Thyroid gland (tissue), 4 donors: ENCODE measurements around the gene CCDC51. TPM values are rescaled to one million over a fixed set of nuclear protein-coding genes. Genes with fewer than 3 reads are reported as not detected.

Experiments
- DNase-seq, 2 donors: peaks; one replicate each; pipeline ENCODE4 v3.0.0-alpha.2; 2019
- H3K27ac ChIP-seq, 3 donors: fragments of 200-600 bp; sonication (generic); 1 replicate in 2 of 3; 2 replicates in 1 of 3; pipeline ENCODE4 v1.5.1; 2016 to 2019; ENCODE audit warnings: mild to moderate bottlenecking in 1 of 3, moderate library complexity in 1 of 3
- H3K27me3 ChIP-seq: fragments of 200-600 bp; sonication (generic); one replicate; pipeline ENCODE4 v1.5.1; 2019
- H3K36me3 ChIP-seq, 2 donors: fragments of 200-600 bp; sonication (generic); one replicate each; pipeline ENCODE4 v1.5.1; 2016 to 2019
- H3K4me1 ChIP-seq, 2 donors: fragments of 200-600 bp; sonication (generic); one replicate each; pipeline ENCODE4 v1.5.1; 2017 to 2019
- H3K4me3 ChIP-seq, 3 donors: fragments of 200-600 bp; sonication (generic); replicated peaks in 1 of 3; 1 replicate in 2 of 3; 2 replicates in 1 of 3; pipeline ENCODE4 v1.5.1; 2016; ENCODE audit warnings: mild to moderate bottlenecking in 1 of 3
- H3K9me3 ChIP-seq: fragments of 200-600 bp; sonication (generic); one replicate; pipeline ENCODE4 v1.5.1; 2017
- CTCF ChIP-seq, 6 experiments: fragments of 200-600 bp in 3 of 6; fragments of 450-650 bp in 3 of 6; sonication (generic) in 3 of 6; IDR thresholded peaks; one replicate each; pipeline ENCODE4 v1.5.1; 2016 to 2019; ENCODE audit warnings: antibody characterized with exemption in 6 of 6, mild to moderate bottlenecking in 2 of 6, inconsistent platforms in 1 of 6, moderate library complexity in 1 of 6
- POLR2A ChIP-seq, 2 donors: fragments of 450-650 bp; IDR thresholded peaks; one replicate each; pipeline ENCODE4 v1.6.1; 2017; ENCODE audit warnings: antibody characterized with exemption in 2 of 2, mild to moderate bottlenecking in 2 of 2, moderate library complexity in 1 of 2
- WGBS, 2 donors: methylation state at CpG; one replicate each; pipeline ENCODE4 v1.1.5; 2017; 5-methylcytosine and 5-hydroxymethylcytosine counted together
- intact Hi-C: fragments of 100-400 bp; cut with DNase I; formaldehyde crosslinking; loops from one replicate; pipeline ENCODE4 v1.15.1; 2023
- total RNA-seq, 4 donors: library from RNA; depleted of rRNA; stranded (reverse); fragments of >200 nt; gene quantifications; one replicate each; pipeline ENCODE4 v1.2.3, GENCODE V29; 2016

The CCDC51 gene
- total RNA-seq, 4 donors from 2014 or later, result 8.6 to 17.0 (median 15.0) TPM

- peaks cover 18 to 26% of the 10 kb centered on the region in 2 donors for H3K4me1 ChIP-seq
- no peaks in the 10 kb centered on the region for H3K9me3 ChIP-seq
- intact Hi-C loops, result no loop called here
- peak in 2 of 6 experiments; percentile 3 to 15 for TF ChIP-seq CTCF (IDR thresholded peaks at IDR 0.05)
- peak; percentile 62 to 95 for TF ChIP-seq POLR2A (IDR thresholded peaks at IDR 0.05)
- DNase-seq, result peak; percentile 91 to 95
- WGBS, 2 donors, result 0% methylated on average over 10 to 15 of the region's 91 CpGs
- peak within 1 kb of the TSS; percentile 48 to 82 (median 82) for H3K27ac ChIP-seq
- H3K4me3 ChIP-seq, result peak within 1 kb of the TSS; percentile 37 to 80 (median 72)
- no peaks in the 10 kb centered on the region for H3K27me3 ChIP-seq
- peaks cover 4 to 6% of the 10 kb centered on the region in 2 donors for H3K36me3 ChIP-seq
Observed at GRCh38 chr3:48446425-48447193, 6.7 kb upstream of the CCDC51 start, which contains the start of gene ATRIP. Gene ATRIP (plus strand): TSS chr3:48446737. CDS start chr3:48446846, 109 bp downstream.

- intact Hi-C loops, result no loop called here
Observed at GRCh38 chr3:48446043-48446424, 6.1 kb upstream of the CCDC51 start.

GRCh38 chr3:48445277-48445882 lies 5.5 kb upstream of the CCDC51 start:
- H3K9me3 ChIP-seq, result no peaks in the 10 kb centered on the region
- H3K27me3 ChIP-seq, result no peaks in the 10 kb centered on the region
- peaks cover 4 to 6% of the 10 kb centered on the region in 2 donors for H3K36me3 ChIP-seq
- H3K4me1 ChIP-seq, result peaks cover 18 to 24% of the 10 kb centered on the region in 2 donors
- DNase-seq, result no peak
- intact Hi-C loops, result no loop called here
- 62 to 73% methylated on average over 6 of the region's 6 CpGs for WGBS, 2 donors
- no peak for TF ChIP-seq CTCF (IDR thresholded peaks at IDR 0.05)
- no peak for TF ChIP-seq POLR2A (IDR thresholded peaks at IDR 0.05)
- H3K27ac ChIP-seq, result no peak overlapping the region
- H3K4me3 ChIP-seq, result no peak overlapping the region

More at GRCh38 chr3:48446043-48446424, 6.1 kb upstream of the CCDC51 start:
- no peaks in the 10 kb centered on the region for H3K9me3 ChIP-seq
- no peak for TF ChIP-seq POLR2A (IDR thresholded peaks at IDR 0.05)
- TF ChIP-seq CTCF (IDR thresholded peaks at IDR 0.05), result no peak
- H3K27ac ChIP-seq, result peak overlapping the region; percentile 48 to 82 (median 82)
- H3K4me1 ChIP-seq, result peaks cover 21 to 24% of the 10 kb centered on the region in 2 donors
- peaks cover 4 to 6% of the 10 kb centered on the region in 2 donors for H3K36me3 ChIP-seq
- 10 to 13% methylated on average over 6 of the region's 6 CpGs for WGBS, 2 donors
- no peaks in the 10 kb centered on the region for H3K27me3 ChIP-seq
- DNase-seq, result no peak
- peak overlapping the region; percentile 37 to 80 (median 72) for H3K4me3 ChIP-seq

GRCh38 chr3:48441940-48442339 lies 2.0 kb upstream of the CCDC51 start:
- 73 to 82% methylated on average over 6 of the region's 6 CpGs for WGBS, 2 donors
- Histone ChIP-seq H3K4me1 (peaks cover 17 to 20% of the 10 kb centered on the region in 2 donors), H3K4me3 (no peak overlapping the region), H3K27me3 (no peaks in the 10 kb centered on the region), H3K9me3 (no peaks in the 10 kb centered on the region), H3K27ac (no peak overlapping the region), H3K36me3 (peaks cover 4 to 6% of the 10 kb centered on the region in 2 donors)
- no peak for DNase-seq
- intact Hi-C loops, result no loop called here
- no peak for TF ChIP-seq POLR2A (IDR thresholded peaks at IDR 0.05)
- no peak for TF ChIP-seq CTCF (IDR thresholded peaks at IDR 0.05)

- Histone ChIP-seq H3K9me3 (no peaks in the 10 kb centered on the region), H3K27ac (peak overlapping the region; percentile 72 to 89 (median 84)), H3K4me1 (peaks cover 17 to 20% of the 10 kb centered on the region in 2 donors), H3K27me3 (no peaks in the 10 kb centered on the region), H3K4me3 (peak overlapping the region; percentile 72 to 91 (median 84)), H3K36me3 (peaks cover 4 to 6% of the 10 kb centered on the region in 2 donors)
- 2% methylated on average over 21 of the region's 21 CpGs for WGBS, 2 donors
- DNase-seq, result peak in 1 of 2 donors; percentile 33
- intact Hi-C loops, result no loop called here
- TF ChIP-seq POLR2A (IDR thresholded peaks at IDR 0.05) (no peak), CTCF (IDR thresholded peaks at IDR 0.05) (no peak)
Observed at GRCh38 chr3:48440590-48440958, 655 bp upstream of the CCDC51 start.
